Urinary bladder (tissue), 4 donors: ENCODE results near the gene HHAT. TPM values are rescaled to one million over a fixed set of nuclear protein-coding genes. Genes with fewer than 3 reads are reported as not detected.
"Not testable (repeated sequence)": the region's sequence is repeated elsewhere in the genome, so short reads cannot be mapped to it uniquely, and the experiment has no call there.

Source experiments
- DNase-seq: peaks from one replicate; pipeline ENCODE4 v3.0.0-alpha.2; 2015; ENCODE audit errors: extremely low spot score
- H3K27ac ChIP-seq: one replicate; pipeline ENCODE4 v1.5.1; 2013; ENCODE audit warnings: low read depth, mild to moderate bottlenecking, moderate library complexity
- H3K36me3 ChIP-seq: one replicate; pipeline ENCODE4 v1.6.1; 2013; ENCODE audit warnings: mild to moderate bottlenecking, moderate library complexity; ENCODE audit not compliant: insufficient read depth
- H3K4me1 ChIP-seq: one replicate; pipeline ENCODE4 v1.6.1; 2013; ENCODE audit warnings: mild to moderate bottlenecking, moderate library complexity; ENCODE audit not compliant: insufficient read depth
- H3K4me3 ChIP-seq: one replicate; pipeline ENCODE4 v1.5.1; 2013; ENCODE audit warnings: low read depth, low read length
- WGBS: extraction: QIAGEN DNeasy Blood & Tissue Kit; methylation state at CpG from one replicate; pipeline ENCODE4 v1.1.7; 2013; 5-methylcytosine and 5-hydroxymethylcytosine counted together
- polyA plus RNA-seq: library from polyadenylated mRNA; stranded (reverse); fragments of 200-250 nt; gene quantifications from one replicate; pipeline ENCODE4 v1.2.3, GENCODE V29; 2013
- total RNA-seq: library from RNA; depleted of rRNA; stranded (reverse); fragments of >200 nt; gene quantifications from one replicate; pipeline ENCODE4 v1.2.3, GENCODE V29; 2014
- donor health status: healthy with polysubstance abuse.
- donor health status: healthy.

HHAT gene
- total and polyA plus RNA-seq, 2 donors: 3.3 to 10.8 TPM

DNA sequence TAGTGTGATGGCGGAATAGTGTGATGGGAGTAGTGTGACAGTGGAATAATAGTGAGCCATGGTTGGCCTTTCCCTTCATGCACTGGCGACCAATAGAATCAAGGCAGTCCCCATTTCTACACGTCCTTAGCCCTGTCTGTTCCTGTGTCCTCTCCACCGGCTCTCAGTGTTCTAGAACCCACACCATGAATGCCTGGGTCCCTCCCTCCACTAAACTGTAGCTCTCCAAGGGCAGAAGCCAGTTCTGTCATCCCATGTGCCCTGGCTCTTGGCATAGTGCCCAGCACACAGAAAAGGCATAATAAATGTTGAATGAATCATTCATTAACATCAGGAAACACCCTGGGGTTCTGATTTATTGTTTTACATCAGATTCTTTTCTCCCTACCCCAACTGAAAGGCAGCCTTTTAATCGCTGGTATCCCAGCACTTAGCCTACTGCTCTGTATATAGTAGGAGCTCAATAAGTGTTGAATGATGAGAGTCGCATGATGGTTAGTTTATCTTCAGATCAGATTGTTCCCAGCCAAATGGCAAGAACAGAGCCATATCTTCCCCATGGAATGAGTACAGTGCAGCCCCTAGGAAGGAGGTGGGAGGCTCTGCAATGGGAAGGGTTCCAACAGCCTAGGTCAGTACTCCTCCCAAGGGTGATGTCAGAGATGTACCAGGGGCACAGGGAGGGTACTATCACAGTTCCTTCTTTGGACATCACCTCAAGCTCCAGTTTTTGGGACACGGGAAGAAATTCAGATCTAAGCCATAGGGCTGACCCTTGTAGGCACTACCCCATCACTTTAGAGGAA is 325.7 kb downstream of the HHAT start:
- no peak for DNase-seq
- no peak overlapping the region for H3K4me3 ChIP-seq
- 86% methylated on average over 7 of the region's 7 CpGs for WGBS
- H3K27ac ChIP-seq: no peak overlapping the region
- peaks cover 2% of the 10 kb centered on the region for H3K36me3 ChIP-seq
- H3K4me1 ChIP-seq: no peaks in the 10 kb centered on the region

DNA sequence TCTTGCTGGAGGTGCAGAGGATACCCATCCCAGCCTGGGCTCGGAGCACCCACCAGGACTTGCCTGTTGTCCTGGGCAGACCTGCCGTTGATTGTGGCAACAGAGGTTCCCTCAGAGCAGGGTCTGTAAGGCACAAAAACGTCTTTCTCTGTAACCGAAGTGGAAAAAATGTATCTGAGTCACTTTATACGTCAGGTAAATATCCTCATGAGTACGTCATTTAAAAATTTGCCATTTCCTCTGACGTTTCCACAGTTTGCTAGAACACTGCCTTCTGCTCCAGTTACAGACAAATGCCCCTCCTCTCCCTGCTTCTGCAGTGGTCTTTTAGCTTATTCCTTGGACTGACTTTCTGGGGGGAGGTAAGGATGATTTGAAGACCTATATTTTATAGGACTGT is 326.8 kb downstream of the HHAT start:
- Histone ChIP-seq H3K4me3 (no peak overlapping the region), H3K36me3 (peaks cover 2% of the 10 kb centered on the region), H3K27ac (no peak overlapping the region), H3K4me1 (no peaks in the 10 kb centered on the region)
- DNase-seq: no peak
- WGBS: 75% methylated on average over 7 of the region's 7 CpGs

DNA sequence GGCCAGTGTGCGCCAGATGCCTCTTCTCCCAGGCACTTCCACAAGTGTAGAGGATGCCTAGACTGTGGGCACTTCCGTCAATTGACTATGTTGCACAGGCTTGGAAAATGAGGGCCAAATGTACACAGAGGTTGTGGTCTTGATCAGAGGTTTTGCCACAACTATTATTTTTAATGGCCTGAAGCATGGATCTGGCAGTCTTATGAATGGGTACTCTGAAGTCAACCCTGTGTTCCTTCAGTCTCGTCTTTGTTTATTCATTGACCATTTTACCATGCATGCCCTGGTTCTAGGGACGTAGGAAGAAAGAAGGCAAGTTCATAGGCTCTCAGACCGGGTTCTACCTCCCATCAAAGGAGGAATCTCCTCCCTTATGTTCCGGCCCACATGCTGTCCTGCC is 329.1 kb downstream of the HHAT start:
- Histone ChIP-seq H3K4me3 (no peak overlapping the region), H3K27ac (no peak overlapping the region), H3K36me3 (peaks cover 2% of the 10 kb centered on the region), H3K4me1 (no peaks in the 10 kb centered on the region)
- no peak for DNase-seq
- WGBS: 92% methylated on average over 6 of the region's 6 CpGs

DNA sequence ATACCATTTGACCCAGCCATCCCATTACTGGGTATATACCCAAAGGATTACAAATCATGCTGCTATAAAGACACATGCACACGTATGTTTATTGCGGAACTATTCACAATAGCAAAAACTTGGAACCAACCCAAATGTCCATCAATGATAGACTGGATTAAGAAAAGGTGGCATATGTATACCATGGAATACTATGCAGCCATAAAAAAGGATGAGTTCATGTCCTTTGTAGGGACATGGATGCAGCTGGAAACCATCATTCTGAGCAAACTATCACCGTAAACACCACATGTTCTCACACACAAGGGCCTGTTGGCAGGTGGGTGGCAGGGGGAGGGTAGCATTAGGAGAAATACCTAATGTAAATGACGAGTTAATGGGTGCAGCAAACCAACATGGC is 332.8 kb downstream of the HHAT start:
- H3K36me3 ChIP-seq: not testable (repeated sequence)

DNA sequence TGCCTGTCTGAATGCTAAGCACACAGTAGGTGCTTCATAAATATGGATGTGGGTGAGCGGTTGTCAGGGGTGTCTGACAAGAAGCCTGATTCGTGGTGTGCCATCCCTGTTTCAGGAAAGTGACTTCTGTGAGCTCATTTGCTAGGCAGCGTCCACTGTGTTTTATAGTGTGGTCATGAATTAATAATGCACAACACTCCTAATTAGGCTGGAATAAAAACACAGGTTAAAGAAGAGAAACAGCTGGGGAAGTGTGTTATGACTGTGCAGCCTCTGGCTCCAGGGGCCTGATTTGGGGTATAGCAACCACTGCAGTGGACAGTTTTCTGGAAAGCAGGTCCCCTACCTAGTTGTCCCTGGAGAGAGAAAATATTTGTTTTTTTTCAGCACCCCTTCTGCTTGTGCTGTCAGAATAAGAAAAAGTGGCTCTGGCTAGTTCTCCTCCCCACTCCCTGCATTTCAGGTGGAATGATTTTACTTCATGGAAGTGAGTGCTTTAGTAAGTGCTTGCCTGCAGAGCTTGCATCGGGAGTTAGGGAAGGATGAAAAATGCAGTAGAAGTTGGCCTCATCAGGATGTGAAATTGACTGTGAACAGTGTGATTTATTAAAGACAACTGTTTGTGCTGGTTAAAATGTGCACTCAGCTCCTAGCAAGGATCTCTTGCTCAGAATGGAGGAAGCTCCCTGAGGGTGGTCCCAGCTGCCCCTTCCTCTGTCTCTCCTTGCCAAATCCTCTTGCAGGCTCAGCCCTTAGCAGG is 333.8 kb downstream of the HHAT start:
- DNase-seq: no peak
- H3K27ac ChIP-seq: no peak overlapping the region
- 88% methylated on average over 4 of the region's 4 CpGs for WGBS
- no peak overlapping the region for H3K4me3 ChIP-seq
- no peaks in the 10 kb centered on the region for H3K4me1 ChIP-seq
- H3K36me3 ChIP-seq: no peaks in the 10 kb centered on the region

More for the DNA sequence above, 332.8 kb downstream of the HHAT start:
- H3K27ac ChIP-seq, DNase-seq, H3K4me3 ChIP-seq, H3K4me1 ChIP-seq: not testable (repeated sequence)
- WGBS: 91% methylated on average over 4 of the region's 4 CpGs

DNA sequence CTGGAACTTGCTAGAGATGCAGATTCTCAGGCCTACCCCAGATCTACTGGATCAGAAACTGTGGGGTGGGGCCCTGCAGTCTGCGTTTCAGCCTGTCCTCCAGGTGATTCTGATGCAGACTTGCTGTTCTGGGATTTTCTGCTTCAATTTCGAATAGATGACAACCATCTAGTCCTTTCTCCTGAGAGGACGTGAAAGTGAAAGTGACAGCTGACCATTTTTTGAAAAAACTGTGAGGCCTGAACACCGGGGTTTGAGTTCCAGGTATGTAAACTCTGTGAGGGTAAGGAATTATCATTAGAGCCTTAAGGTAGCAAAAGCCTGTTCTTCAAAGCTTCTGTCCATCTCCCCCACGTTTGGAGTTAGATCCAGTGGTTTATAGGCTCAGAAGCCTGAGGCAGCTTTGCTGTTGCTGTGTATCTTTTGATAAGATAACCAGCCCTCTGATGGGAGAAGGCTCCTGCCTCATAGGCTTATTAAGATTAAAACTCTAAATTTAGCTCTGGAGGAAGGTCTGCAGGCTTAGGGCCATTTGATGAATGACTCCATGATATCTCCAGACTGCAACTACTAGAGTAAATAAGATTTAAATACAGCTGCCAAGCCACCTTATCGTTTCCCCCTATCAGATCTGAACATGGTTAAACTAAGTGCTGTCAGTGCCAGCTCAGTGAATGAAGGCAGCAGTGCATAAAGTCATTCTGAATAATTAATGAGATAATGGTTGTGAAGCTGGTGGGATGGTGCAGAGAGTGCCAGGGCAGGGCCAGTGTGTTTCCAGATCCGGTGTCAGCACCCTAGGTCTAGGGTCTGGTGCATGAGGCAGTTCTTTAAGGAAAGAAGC is 335.2 kb downstream of the HHAT start:
- DNase-seq: peak; percentile 25
- WGBS: 47% methylated on average over 7 of the region's 7 CpGs
- no peak overlapping the region for H3K4me3 ChIP-seq
- no peak overlapping the region for H3K27ac ChIP-seq
- no peaks in the 10 kb centered on the region for H3K36me3 ChIP-seq
- H3K4me1 ChIP-seq: no peaks in the 10 kb centered on the region

DNA sequence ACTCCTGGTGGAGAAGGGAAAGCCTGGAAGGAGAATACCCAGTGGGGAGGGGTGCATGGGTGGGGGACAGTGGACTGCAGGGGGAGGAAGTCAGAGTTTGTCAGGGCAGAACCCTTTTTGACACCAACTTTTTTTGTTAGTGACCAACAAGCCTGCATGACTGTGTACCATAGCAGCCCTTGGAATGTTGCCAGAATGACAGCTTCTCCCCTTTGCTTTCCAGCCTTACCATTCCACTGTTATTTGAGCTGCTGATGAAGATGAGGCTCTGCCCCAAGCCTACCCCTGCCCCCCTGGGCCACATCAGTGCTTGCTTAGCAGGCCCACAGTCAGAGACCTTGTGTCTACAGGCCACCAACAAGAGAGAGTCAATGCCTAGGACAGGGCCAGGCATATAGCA is 341.2 kb downstream of the HHAT start:
- no peak for DNase-seq
- Histone ChIP-seq H3K27ac (no peak overlapping the region), H3K36me3 (no peaks in the 10 kb centered on the region), H3K4me1 (no peaks in the 10 kb centered on the region), H3K4me3 (no peak overlapping the region)

DNA sequence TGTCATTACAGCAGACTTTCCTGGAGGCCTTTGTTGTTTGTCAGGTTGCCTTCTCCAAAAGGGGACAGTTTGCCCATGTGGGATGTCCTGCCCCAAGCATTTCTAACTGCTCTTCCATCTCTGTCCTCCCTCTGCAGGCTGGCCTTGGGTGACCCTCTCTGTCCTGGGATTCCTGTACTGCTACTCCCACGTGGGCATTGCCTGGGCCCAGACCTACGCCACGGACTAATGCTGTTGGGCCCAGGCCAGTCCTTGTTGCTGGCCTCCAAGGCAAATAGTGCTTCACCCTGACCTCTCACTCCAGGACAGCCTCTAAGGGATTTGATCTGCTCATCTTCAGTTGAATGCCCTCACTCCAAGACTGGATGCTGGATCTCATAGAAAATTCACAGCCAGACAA is 345.4 kb downstream of the HHAT start:
- no peaks in the 10 kb centered on the region for H3K4me1 ChIP-seq
- no peak overlapping the region for H3K27ac ChIP-seq
- no peaks in the 10 kb centered on the region for H3K36me3 ChIP-seq
- WGBS: 90% methylated on average over 3 of the region's 3 CpGs
- no peak for DNase-seq
- H3K4me3 ChIP-seq: no peak overlapping the region

DNA sequence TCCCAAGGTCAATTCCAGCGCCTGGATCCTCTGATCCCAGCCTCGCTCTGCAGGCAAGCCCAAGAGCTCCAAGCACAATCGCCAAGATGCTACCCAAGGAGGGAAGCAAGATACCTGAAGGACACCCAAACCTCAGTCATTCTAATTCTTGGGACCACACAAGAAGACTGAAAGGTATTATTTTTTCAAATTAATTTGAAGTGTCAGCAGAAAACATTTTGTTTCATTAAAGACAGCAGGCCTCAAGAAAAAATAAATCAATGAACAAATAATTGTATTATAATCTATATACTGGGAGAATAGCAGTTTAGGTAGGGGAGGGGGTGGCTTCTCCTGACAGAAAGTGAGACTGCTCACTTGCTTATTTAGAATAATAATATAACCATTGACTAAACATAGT is 347.8 kb downstream of the HHAT start:
- H3K4me3 ChIP-seq: no peak overlapping the region
- 98% methylated on average over 3 of the region's 3 CpGs for WGBS
- DNase-seq: no peak

DNA sequence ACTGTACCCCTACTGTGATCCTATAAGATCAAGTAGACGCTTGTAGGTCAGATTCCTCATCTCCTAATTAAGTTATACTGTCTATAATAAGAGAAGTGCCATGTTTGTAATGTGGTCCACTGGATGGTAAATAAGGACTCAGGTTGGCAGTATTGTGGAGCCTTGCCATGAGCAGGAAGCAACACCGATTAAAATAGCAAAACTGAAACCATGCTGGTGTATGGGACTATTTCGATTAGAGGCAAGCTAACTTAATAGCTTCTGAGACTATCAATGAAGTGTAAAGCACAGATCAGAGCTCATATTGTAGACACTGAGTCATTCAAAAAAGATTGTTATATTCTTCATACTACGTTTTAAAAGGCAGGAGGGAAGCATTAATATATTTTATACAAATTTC is 348.8 kb downstream of the HHAT start:
- no peak overlapping the region for H3K27ac ChIP-seq
- DNase-seq: no peak
- WGBS: 83% methylated on average over 4 of the region's 4 CpGs

More for the DNA sequence above, 347.8 kb downstream of the HHAT start:
- Histone ChIP-seq H3K4me1 (no peaks in the 10 kb centered on the region), H3K27ac (no peak overlapping the region), H3K36me3 (no peaks in the 10 kb centered on the region)

DNA sequence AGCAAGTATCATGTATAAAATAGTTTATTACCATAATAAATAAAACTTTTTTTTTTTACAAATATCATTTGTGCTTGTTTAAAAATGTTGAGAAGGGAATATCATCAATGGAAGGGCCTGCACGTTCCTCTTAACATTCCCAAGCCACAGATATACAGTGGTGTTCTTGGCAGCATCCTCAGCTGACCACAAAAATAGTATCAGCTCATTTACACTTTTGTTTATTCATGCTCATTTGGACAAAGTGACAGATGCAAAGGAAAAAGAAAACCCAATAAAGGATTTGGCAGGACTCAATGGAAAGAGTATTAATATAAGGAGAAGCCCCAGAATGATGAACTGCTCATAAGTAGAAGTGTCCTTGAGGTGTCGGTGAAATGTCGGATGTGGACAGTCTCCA is 349.6 kb downstream of the HHAT start:
- no peak overlapping the region for H3K27ac ChIP-seq
- WGBS: 83% methylated on average over 3 of the region's 3 CpGs
- H3K4me1 ChIP-seq: no peaks in the 10 kb centered on the region
- DNase-seq: no peak
- no peak overlapping the region for H3K4me3 ChIP-seq
- H3K36me3 ChIP-seq: no peaks in the 10 kb centered on the region

More for the DNA sequence above, 348.8 kb downstream of the HHAT start:
- Histone ChIP-seq H3K4me3 (no peak overlapping the region), H3K4me1 (no peaks in the 10 kb centered on the region), H3K36me3 (no peaks in the 10 kb centered on the region)

DNA sequence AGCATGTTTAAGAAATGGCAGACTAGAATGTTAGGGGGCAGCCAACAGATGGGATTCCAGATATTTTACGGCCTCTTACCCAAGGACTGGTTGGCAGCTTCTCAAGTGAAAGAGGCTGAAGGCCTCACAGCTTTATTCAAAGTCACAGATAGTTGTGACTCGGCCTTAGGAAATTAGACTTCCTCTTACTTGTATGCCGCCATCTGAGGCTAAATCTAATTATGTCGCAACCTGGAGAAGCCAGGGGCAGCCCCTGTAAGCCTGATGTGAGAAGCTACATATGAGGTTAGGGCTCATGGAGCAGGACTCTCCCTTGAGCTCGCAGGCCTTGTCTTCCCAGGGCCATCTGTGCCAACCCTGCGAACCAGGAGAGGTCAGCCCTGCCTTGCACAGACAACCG is 352.5 kb downstream of the HHAT start:
- H3K36me3 ChIP-seq: no peaks in the 10 kb centered on the region
- no peaks in the 10 kb centered on the region for H3K4me1 ChIP-seq
- no peak overlapping the region for H3K4me3 ChIP-seq
- 83% methylated on average over 7 of the region's 7 CpGs for WGBS
- H3K27ac ChIP-seq: no peak overlapping the region
- no peak for DNase-seq

DNA sequence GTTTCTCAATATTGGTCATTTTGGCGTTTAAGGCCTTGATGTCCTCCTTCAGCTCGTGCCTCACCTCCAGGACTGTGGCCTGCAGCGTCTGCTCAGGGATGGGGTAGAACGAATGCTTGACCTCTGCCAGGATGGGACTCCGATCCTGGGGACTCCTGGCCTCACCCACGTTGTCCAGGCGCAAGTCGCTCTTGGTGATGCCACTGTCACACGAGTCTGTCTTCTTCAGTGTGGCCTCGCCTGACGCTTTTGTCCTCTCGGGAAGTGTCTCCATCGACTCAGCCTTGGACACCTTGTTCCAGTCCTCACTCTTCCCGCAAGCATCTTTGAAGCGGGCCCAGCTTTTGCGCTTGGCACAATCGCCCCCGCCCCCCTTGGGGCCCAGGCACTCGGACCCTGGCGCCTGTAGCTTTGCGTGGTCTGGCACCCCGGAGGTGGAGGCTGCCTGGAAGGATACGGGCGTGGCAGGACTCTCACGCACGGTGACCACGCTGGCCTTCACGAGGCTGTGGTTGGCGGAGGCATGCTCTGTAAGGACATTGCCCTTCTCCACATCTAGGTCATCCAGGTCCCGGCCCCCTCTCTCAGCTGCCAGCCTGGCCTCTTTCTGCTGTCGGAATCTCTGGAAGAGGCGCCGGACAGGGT is 354.8 kb downstream of the HHAT start:
- whole genome bisulfite sequencing: 96% methylated on average over 33 of the region's 33 CpGs
- DNase-seq: no peak
- no peak overlapping the region for H3K27ac ChIP-seq

More for the DNA sequence above, 354.8 kb downstream of the HHAT start:
- H3K36me3 ChIP-seq: no peaks in the 10 kb centered on the region
- no peak overlapping the region for H3K4me3 ChIP-seq
- no peaks in the 10 kb centered on the region for H3K4me1 ChIP-seq
